C4-2B (cell line): ENCODE data around the gene DNAAF5.

Experiments used
- CTCF ChIP-seq: fragments of 450-650 bp; conservative IDR thresholded peaks from 2 replicates; pipeline ENCODE4 v1.5.1; 2017; ENCODE audit warnings: mild to moderate bottlenecking
- ZFX ChIP-seq: fragments of 450-650 bp; IDR thresholded peaks from 2 replicates; pipeline ENCODE4 v1.6.1; 2017

- TF ChIP-seq CTCF, result no peak
- no peak for TF ChIP-seq ZFX
These were observed 30.5 kb downstream of the DNAAF5 start for GRCh38 chr7:756928-757560.
